ENCODE measurements around the gene CLDN19. TPM values are rescaled to one million over a fixed set of nuclear protein-coding genes. Genes with fewer than 3 reads are reported as not detected.

The CLDN19 gene
- total and polyA plus RNA-seq, 9 of the 15 experiments (the other 6 are each of a cell fraction or from before 2014, with no cell fraction given), result not detected

DNA sequence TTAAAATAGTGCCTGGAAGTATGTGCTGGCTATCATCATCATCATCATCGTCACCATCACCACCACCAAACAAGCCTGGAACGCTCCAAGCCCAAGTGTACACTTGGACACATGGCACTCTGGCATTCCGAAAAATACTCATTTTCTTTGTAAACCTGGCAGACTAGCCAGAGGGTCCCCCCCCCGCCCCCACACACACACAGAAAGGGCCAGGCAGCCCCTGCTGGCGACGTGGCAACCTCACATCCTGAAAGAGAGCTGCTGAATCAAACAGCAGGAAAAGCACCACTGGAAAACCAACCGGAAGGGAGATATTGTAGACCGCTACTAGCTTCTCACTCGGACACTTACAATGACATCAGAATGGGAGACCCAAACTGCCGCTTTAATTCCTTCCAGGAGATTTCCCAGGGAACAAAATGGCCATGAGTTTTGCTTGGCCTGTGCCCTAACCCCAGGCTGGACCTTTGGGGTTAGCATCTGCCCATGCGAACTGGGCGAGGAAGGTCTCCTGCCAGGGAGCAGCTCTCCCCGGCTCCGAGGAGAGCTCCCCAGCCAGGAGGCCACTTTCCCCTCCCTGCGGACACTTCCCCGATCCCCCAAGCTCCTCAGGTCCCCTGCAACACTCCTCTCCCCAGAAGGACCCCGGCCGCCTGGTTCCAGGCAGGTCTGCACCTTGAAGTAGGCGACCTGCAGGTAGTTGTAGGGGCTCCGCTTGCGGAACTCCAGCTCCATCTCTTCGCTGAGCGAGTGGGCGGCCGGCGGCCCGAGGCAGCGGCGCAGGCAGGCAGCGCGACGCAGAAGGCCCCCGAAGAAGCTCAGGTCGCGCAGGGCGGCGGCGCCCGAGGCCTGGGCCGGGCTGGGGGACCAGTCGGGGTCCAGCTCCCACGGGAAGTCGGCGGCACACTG, 26.1 kb upstream of the CLDN19 start (continued):
- TF ChIP-seq ZNF431 (CRISPR knock-in tag; IDR thresholded peaks at IDR 0.05) (0 out of 2 replicates have a peak, but pooled peaks have one; percentile 41), ARID2 (IDR thresholded peaks at IDR 0.05) (no peak), ATF4 (CRISPR knock-in tag; IDR thresholded peaks at IDR 0.05) (no peak), ZNF584 (CRISPR knock-in tag; IDR thresholded peaks at IDR 0.05; ENCODE audit: low read depth) (no peak), CXXC5 (CRISPR knock-in tag; IDR thresholded peaks at IDR 0.05) (no peak), ZNF76 (CRISPR knock-in tag; IDR thresholded peaks at IDR 0.05; ENCODE audit: borderline replicate concordance) (no peak), CREB1 (IDR thresholded peaks at IDR 0.05) (no peak), CREB1 (CRISPR knock-in tag; IDR thresholded peaks at IDR 0.05) (no peak), KDM4B (IDR thresholded peaks at IDR 0.05; ENCODE audit: borderline replicate concordance in 2 of 2, low read depth in 1 of 2) (no peak), PRPF4 (IDR thresholded peaks at IDR 0.05; ENCODE audit: insufficient read depth, low read depth, low read length, poor library complexity, severe bottlenecking) (no peak), NCOA6 (IDR thresholded peaks at IDR 0.05) (no peak), TARDBP (IDR thresholded peaks at IDR 0.05) (no peak), ZNF316 (IDR thresholded peaks at IDR 0.05) (no peak), ZBTB11 (CRISPR knock-in tag; IDR thresholded peaks at IDR 0.05) (no peak), ZNF224 (CRISPR knock-in tag; IDR thresholded peaks at IDR 0.05) (peak; percentile 62; the same call in 1 of the 2 replicates), TCF3 (CRISPR knock-in tag; IDR thresholded peaks at IDR 0.05) (peak; percentile 19; the same call in 1 of the 2 replicates), CBX1 (IDR thresholded peaks at IDR 0.05; ENCODE audit: low read depth) (no peak), DPF2 (IDR thresholded peaks at IDR 0.05) (no peak; the same call in 1 of the 2 replicates)
